Neural cell (in vitro differentiated cells): ENCODE measurements around the gene TMEM192.

ENCODE experiments used
- EP300 ChIP-seq: fragments of 450-650 bp; conservative IDR thresholded peaks from 2 replicates; pipeline ENCODE4 v1.6.1; 2014; ENCODE audit warnings: antibody characterized with exemption, mild to moderate bottlenecking, moderate library complexity; ENCODE audit not compliant: poor library complexity, severe bottlenecking
- EZH2 ChIP-seq: fragments of 200-600, 300-800 bp; shearing (Covaris generic), sonication (generic); IDR thresholded peaks from 2 replicates; pipeline ENCODE4 v1.6.1; 2014; ENCODE audit warnings: antibody characterized with exemption, low read length, borderline replicate concordance, mild to moderate bottlenecking; ENCODE audit not compliant: insufficient read depth, poor library complexity, severe bottlenecking
- MXI1 ChIP-seq: fragments of 450-650 bp; conservative IDR thresholded peaks from 2 replicates; pipeline ENCODE4 v1.6.1; 2014; ENCODE audit warnings: antibody characterized with exemption, mild to moderate bottlenecking; ENCODE audit not compliant: poor library complexity, severe bottlenecking
- POLR2AphosphoS5 ChIP-seq: IDR thresholded peaks from 2 replicates; pipeline ENCODE4 v1.6.1; 2012
- RAD21 ChIP-seq: fragments of 450-650 bp; conservative IDR thresholded peaks from 2 replicates; pipeline ENCODE4 v1.6.1; 2014; ENCODE audit warnings: antibody characterized with exemption, mild to moderate bottlenecking, moderate library complexity
- REST ChIP-seq: IDR thresholded peaks from 2 replicates; pipeline ENCODE4 v1.6.1; 2012; ENCODE audit warnings: borderline replicate concordance
- SMC3 ChIP-seq: fragments of 450-650 bp; conservative IDR thresholded peaks from 2 replicates; pipeline ENCODE4 v1.6.1; 2014; ENCODE audit warnings: antibody characterized with exemption, mild to moderate bottlenecking, moderate library complexity; ENCODE audit not compliant: poor library complexity
- TAF1 ChIP-seq: IDR thresholded peaks from 2 replicates; pipeline ENCODE4 v1.6.1; 2012; ENCODE audit warnings: low read depth
- TF ChIP-seq, protein P1 (sequence below): fragments of 450-650 bp; IDR thresholded peaks from 2 replicates; pipeline ENCODE4 v1.5.1; 2014; ENCODE audit warnings: antibody characterized with exemption, mild to moderate bottlenecking, moderate library complexity; ENCODE audit not compliant: poor library complexity, severe bottlenecking

GRCh38 chr4:165101641-165102040 is 11.0 kb downstream of the TMEM192 start:
- TF ChIP-seq, protein P1, sequence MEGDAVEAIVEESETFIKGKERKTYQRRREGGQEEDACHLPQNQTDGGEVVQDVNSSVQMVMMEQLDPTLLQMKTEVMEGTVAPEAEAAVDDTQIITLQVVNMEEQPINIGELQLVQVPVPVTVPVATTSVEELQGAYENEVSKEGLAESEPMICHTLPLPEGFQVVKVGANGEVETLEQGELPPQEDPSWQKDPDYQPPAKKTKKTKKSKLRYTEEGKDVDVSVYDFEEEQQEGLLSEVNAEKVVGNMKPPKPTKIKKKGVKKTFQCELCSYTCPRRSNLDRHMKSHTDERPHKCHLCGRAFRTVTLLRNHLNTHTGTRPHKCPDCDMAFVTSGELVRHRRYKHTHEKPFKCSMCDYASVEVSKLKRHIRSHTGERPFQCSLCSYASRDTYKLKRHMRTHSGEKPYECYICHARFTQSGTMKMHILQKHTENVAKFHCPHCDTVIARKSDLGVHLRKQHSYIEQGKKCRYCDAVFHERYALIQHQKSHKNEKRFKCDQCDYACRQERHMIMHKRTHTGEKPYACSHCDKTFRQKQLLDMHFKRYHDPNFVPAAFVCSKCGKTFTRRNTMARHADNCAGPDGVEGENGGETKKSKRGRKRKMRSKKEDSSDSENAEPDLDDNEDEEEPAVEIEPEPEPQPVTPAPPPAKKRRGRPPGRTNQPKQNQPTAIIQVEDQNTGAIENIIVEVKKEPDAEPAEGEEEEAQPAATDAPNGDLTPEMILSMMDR: no peak
- TF ChIP-seq EZH2 (no peak), REST (no peak), SMC3 (no peak), MXI1 (no peak), POLR2AphosphoS5 (no peak), EP300 (no peak), TAF1 (no peak), RAD21 (no peak)
